ENCODE data around the gene CADPS2.

The CADPS2 gene

GRCh38 chr7:122433765-122434164, 452.5 kb downstream of the CADPS2 start:
- DNase-seq (ENCODE audit: low spot score), result no peak
- H3K27ac ChIP-seq, result no peak overlapping the region
- TF ChIP-seq CTCF (conservative IDR thresholded peaks at IDR 0.05; ENCODE audit: low read depth), result no peak
- ChIA-PET POLR2A (ENCODE audit: low non-redundant PET) (no interaction called here), CTCF (no interaction called here)

GRCh38 chr7:122430710-122431109, 455.6 kb downstream of the CADPS2 start:
- ChIA-PET CTCF (no interaction called here), POLR2A (ENCODE audit: low non-redundant PET) (no interaction called here)
- no peak for DNase-seq (ENCODE audit: low spot score)
- no peak for TF ChIP-seq CTCF (conservative IDR thresholded peaks at IDR 0.05; ENCODE audit: low read depth)
- H3K27ac ChIP-seq, result no peak overlapping the region

GRCh38 chr7:122429926-122430325, 456.3 kb downstream of the CADPS2 start:
- no peak for DNase-seq (ENCODE audit: low spot score)
- no peak for TF ChIP-seq CTCF (conservative IDR thresholded peaks at IDR 0.05; ENCODE audit: low read depth)
- H3K27ac ChIP-seq, result no peak overlapping the region
- ChIA-PET CTCF (no interaction called here), POLR2A (ENCODE audit: low non-redundant PET) (no interaction called here)

- ChIA-PET POLR2A (ENCODE audit: low non-redundant PET) (no interaction called here), CTCF (interaction anchor here (0.7 kb wide), 1 partner anchor 49 kb away, joined by 6 read pairs; no protein-coding TSS in a partner anchor)
- no peak for DNase-seq (ENCODE audit: low spot score)
- H3K27ac ChIP-seq, result no peak overlapping the region
- no peak for TF ChIP-seq CTCF (conservative IDR thresholded peaks at IDR 0.05; ENCODE audit: low read depth)
Measured at GRCh38 chr7:122425731-122426130, 460.5 kb downstream of the CADPS2 start.

GRCh38 chr7:122423591-122423990, 462.7 kb downstream of the CADPS2 start:
- ChIA-PET CTCF (interaction anchor here (0.6 kb wide), 1 partner anchor 9 kb away, joined by 3 read pairs; no protein-coding TSS in a partner anchor), POLR2A (ENCODE audit: low non-redundant PET) (no interaction called here)
- no peak for DNase-seq (ENCODE audit: low spot score)
- no peak overlapping the region for H3K27ac ChIP-seq
- no peak for TF ChIP-seq CTCF (conservative IDR thresholded peaks at IDR 0.05; ENCODE audit: low read depth)

- ChIA-PET CTCF (no interaction called here), POLR2A (ENCODE audit: low non-redundant PET) (no interaction called here)
- no peak for DNase-seq (ENCODE audit: low spot score)
Measured at GRCh38 chr7:122416336-122416735, 469.9 kb downstream of the CADPS2 start.

More at GRCh38 chr7:122416336-122416735, 469.9 kb downstream of the CADPS2 start:
- H3K27ac ChIP-seq, result no peak overlapping the region
- TF ChIP-seq CTCF (conservative IDR thresholded peaks at IDR 0.05; ENCODE audit: low read depth), result no peak
